Cardiac muscle cell (in vitro differentiated cells and primary cell): ENCODE measurements around the gene UHRF2. TPM values are rescaled to one million over a fixed set of nuclear protein-coding genes. Genes with fewer than 3 reads are reported as not detected.
A peak's percentile ranks its signal among the peaks of the same experiment; 100 is the strongest.

ENCODE experiments used
- DNase-seq, 2 donors: peaks; one replicate each; pipeline versions ENCODE4 v3.0.0 to v3.0.0-alpha.2; 2010 to 2017; ENCODE audit warnings: low read depth in 1 of 2, low spot score in 1 of 2
- H3K27ac ChIP-seq: fragments of 200-600 bp; sonication (generic); 2 replicates; pipeline ENCODE4 v1.5.1; 2016
- H3K27me3 ChIP-seq: fragments of 200-600 bp; sonication (generic); 2 replicates; pipeline ENCODE4 v1.6.0; 2016; ENCODE audit warnings: control low read depth
- H3K36me3 ChIP-seq: fragments of 200-600 bp; sonication (generic); 2 replicates; pipeline ENCODE4 v1.5.1; 2016; ENCODE audit warnings: control low read depth
- H3K4me1 ChIP-seq: fragments of 200-600 bp; sonication (generic); 2 replicates; pipeline ENCODE4 v1.8.1; 2017; ENCODE audit warnings: low read depth, mild to moderate bottlenecking, mixed run types
- H3K4me3 ChIP-seq: fragments of 200-600 bp; sonication (generic); 2 replicates; pipeline ENCODE4 v1.5.1; 2016; ENCODE audit warnings: mild to moderate bottlenecking
- H3K9me3 ChIP-seq: fragments of 200-600 bp; sonication (generic); 2 replicates; pipeline ENCODE4 v1.5.1; 2017; ENCODE audit warnings: low read depth, mild to moderate bottlenecking, control low read depth
- CTCF ChIP-seq: IDR thresholded peaks from 2 replicates; pipeline ENCODE4 v1.5.1; 2012; ENCODE audit warnings: low read depth, mild to moderate bottlenecking, low read length
- polyA plus RNA-seq: library from polyadenylated mRNA; unstranded; fragments of >200 nt; fragmentation: Nextera tagmentation; extraction: Ambion mirVana; gene quantifications from 2 replicates; pipeline ENCODE4 v1.2.1, GENCODE V29; 2016
- total RNA-seq: library from RNA; depleted of rRNA; stranded (reverse); fragments of >200 nt; gene quantifications from 2 replicates; pipeline ENCODE4 v1.2.3, GENCODE V29; 2016

Gene UHRF2
- total and polyA plus RNA-seq, 2 experiments from 2014 or later: 18.1 to 38.6 TPM

- H3K27ac ChIP-seq: no peak overlapping the region
- H3K36me3 ChIP-seq: no peaks in the 10 kb centered on the region
- no peaks in the 10 kb centered on the region for H3K9me3 ChIP-seq
- no peaks in the 10 kb centered on the region for H3K27me3 ChIP-seq
- DNase-seq: no peak
- H3K4me3 ChIP-seq: no peak overlapping the region
- TF ChIP-seq CTCF: no peak
- H3K4me1 ChIP-seq: no peaks in the 10 kb centered on the region
Observed at GRCh38 chr9:6543204-6543603, 130.2 kb downstream of the UHRF2 start.

GRCh38 chr9:6545017-6545691 is 132.2 kb downstream of the UHRF2 start:
- DNase-seq: no peak
- Histone ChIP-seq H3K9me3 (no peaks in the 10 kb centered on the region), H3K27me3 (no peaks in the 10 kb centered on the region), H3K36me3 (no peaks in the 10 kb centered on the region), H3K27ac (no peak overlapping the region), H3K4me1 (no peaks in the 10 kb centered on the region), H3K4me3 (no peak overlapping the region)
- TF ChIP-seq CTCF: no peak

- TF ChIP-seq CTCF: no peak
- Histone ChIP-seq H3K9me3 (no peaks in the 10 kb centered on the region), H3K4me1 (no peaks in the 10 kb centered on the region), H3K4me3 (no peak overlapping the region), H3K36me3 (no peaks in the 10 kb centered on the region), H3K27me3 (no peaks in the 10 kb centered on the region), H3K27ac (no peak overlapping the region)
- DNase-seq: peak in 1 of 2 donors; percentile 12
Observed at GRCh38 chr9:6549106-6549800, 136.3 kb downstream of the UHRF2 start.

GRCh38 chr9:6551136-6551535 is 138.1 kb downstream of the UHRF2 start:
- Histone ChIP-seq H3K27me3 (no peaks in the 10 kb centered on the region), H3K27ac (no peak overlapping the region), H3K36me3 (no peaks in the 10 kb centered on the region), H3K9me3 (no peaks in the 10 kb centered on the region), H3K4me3 (no peak overlapping the region), H3K4me1 (no peaks in the 10 kb centered on the region)
- peak in 1 of 2 donors; percentile 21 for DNase-seq
- TF ChIP-seq CTCF: no peak

DNA sequence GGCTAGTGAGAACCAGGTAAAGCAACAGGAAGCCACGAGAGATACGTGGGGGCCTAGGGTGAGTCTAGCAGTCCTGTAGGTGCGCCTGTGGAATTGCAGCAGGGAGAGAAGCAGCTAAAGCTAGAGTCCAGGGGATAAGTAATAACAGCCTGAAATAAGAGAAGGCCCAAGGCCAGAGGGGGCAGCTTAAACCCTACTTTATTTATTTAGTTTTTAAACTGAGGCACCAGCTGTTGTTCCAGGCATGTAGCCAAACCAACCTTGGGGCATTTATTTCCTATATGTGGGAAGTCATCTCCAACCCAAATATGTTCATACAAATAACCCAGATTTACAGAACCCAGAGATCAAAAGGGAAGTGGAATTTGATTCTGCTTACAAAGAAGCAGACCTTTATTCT is 139.0 kb downstream of the UHRF2 start:
- H3K27me3 ChIP-seq: no peaks in the 10 kb centered on the region
- H3K36me3 ChIP-seq: no peaks in the 10 kb centered on the region
- no peak overlapping the region for H3K4me3 ChIP-seq
- DNase-seq: peak in 1 of 2 donors; percentile 60
- no peaks in the 10 kb centered on the region for H3K4me1 ChIP-seq
- H3K9me3 ChIP-seq: no peaks in the 10 kb centered on the region
- H3K27ac ChIP-seq: no peak overlapping the region
- no peak for TF ChIP-seq CTCF
